GM21723 (cell line): Measurements from ENCODE around the gene HDAC4.
"Not testable (repeated sequence)": the region's sequence is repeated elsewhere in the genome, so short reads cannot be mapped to it uniquely, and the experiment has no call there.

ENCODE experiments used
- ATAC-seq: cut with Tn5 transposase; IDR thresholded peaks from one replicate; pipeline ENCODE4 v1.9.1; 2021; ENCODE audit warnings: mild to moderate bottlenecking, moderate library complexity; ENCODE audit not compliant: unreplicated experiment

Gene HDAC4

DNA sequence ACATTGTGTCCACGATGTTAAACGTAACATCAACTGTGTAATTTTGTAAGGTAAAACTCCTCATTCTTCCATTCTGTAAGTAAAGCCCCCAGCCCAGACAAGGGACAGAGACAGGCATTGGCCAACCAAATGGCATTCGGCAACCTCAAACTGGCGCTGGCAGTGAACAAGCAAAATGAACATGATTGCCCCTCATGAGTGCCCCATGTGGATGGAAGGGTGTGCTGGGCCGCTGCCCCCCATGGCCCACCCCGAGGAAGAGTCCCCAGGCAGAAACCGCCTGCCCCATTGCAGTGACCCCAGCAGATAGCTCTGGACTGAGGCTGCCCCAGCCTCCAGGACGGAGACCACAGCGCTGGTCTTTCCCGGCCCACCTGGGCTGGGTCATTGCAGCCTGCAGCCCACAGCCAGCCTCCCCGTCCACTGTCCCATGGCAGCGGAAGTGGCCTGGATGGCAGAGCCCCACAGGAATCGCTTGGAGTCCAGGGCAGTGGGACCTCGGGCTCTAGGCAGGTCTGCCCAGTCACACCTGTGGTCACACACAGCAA, 220.2 kb downstream of the HDAC4 start:
- ATAC-seq, result no peak

DNA sequence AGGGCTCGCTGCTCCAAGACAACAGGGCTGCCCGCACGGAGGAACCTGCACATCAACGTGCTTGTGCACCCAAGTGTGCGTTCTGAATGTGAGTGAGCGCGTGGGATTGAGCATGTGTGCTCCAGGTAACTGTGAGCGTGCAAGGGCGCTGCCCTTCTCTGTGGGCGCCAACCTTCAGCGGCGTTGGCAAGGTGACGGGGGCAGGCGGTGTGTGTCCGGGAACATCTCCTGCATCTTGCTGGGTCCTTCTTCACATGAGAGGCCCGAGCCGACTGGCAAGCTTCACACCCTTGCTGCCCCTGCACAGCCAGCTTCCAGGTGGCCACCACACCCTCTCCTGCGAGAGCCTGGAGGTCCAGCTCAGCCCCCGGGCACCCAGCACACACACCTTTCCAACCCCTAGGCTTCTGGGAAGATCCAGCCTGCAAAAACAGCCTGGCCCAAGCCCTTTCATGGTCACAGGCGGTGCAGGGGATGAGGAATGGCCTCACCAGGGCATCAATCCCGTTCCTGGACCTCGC, 220.9 kb downstream of the HDAC4 start:
- no peak for ATAC-seq

DNA sequence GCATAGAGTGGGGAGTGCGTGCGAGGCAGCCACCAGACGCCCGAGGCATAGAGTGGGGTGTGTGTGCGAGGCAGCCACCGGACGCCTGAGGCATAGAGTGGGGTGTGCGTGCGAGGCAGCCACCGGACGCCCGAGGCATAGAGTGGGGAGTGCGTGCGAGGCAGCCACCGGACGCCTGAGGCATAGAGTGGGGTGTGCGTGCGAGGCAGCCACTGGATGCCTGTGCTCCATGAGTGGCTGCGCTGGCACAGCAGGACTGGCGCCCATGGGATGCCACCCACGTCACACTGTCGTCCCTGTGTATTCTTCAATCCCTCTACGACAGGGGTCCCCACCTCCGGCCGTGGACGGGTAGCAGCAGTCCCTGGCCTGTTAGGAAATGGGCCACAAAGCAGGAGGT, 221.9 kb downstream of the HDAC4 start:
- no peak for ATAC-seq

DNA sequence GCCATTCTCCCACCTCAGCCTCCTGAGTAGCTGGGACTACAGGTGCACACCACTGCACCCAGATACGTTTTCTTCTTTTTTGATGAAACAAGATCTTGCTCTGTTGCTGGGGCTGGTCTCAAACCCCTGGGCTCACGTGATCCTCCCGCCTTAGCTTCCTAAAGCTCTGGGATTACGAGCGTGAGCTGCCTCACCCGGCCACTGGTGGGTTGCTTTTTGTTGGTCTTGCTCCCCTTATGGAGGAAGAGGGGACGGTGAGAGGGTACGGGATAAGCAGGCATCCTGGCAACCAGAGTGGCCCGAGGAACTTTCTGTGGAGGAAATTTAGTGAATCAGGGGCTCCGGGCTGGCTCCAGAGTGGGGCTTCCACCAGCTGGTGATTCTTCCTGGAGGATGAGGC, 222.3 kb downstream of the HDAC4 start:
- no peak for ATAC-seq

DNA sequence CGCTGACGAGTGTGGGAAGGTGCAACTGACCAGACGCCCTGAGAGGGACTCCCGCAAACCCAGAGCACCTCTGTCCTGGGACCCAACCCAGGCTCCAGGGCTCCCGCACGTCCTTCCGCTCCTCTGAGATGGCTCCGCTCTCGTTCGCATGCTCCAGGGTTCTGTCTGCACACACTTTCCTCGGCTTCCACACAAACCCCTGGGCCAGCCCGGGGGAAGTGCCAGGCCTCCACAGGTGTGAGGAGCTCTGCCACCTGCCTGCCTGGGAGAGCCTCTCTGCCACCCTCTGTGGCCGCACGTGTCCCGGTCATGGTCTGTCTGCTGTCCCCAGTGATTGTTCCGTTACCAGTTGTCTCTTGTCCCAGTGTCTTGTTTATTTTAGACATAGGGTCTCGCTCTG, 222.9 kb downstream of the HDAC4 start:
- ATAC-seq, result no peak

DNA sequence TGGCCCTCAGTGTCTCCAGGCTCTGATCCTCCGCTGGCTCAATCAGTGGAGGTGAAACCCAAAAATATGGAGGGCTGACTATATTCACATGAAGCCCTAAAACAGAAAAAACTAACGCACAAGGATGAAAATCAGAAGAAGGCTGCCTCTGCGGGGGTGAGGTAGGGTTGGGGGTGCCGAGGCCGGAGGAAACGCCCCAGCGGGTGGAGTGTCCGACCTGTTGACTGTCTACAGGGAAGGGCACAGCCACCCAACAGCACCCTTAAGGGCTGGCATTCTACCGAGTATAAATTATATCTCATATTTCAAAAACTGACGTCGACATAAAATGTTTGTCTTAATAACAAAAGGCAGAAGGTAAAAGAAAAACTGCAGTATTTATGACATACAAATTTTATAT, 223.5 kb downstream of the HDAC4 start:
- no peak for ATAC-seq

DNA sequence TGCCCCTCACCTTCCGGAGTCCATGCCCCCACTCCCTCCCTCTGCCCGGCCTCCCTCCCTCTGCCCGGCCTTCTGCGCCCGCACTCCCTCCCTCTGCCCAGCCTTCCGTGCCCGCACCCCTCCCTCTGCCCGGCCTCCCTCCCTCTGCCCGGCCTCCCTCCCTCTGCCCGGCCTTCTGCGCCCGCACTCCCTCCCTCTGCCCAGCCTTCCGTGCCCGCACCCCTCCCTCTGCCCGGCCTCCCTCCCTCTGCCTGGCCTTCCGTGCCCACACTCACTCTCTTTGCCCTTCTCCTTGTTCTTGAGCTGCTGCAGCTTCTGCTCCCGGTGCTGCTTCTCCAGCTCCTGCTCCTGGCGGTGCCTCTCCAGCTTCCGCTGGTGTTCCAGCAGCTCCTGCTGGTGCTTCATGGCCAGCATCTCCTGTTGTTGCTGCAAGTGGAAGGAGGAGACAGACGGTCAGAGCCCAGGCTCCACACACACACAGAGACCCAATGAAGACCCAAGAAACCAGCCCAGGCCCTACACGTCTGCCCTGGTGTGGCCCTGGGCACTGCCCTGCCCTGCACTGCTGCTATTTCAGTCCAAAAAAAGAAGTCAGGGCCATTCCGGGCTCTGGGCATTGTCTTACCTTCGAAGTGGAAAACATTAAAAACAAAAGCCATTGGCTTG, 224.5 kb downstream of the HDAC4 start:
- ATAC-seq, result not testable (repeated sequence)

DNA sequence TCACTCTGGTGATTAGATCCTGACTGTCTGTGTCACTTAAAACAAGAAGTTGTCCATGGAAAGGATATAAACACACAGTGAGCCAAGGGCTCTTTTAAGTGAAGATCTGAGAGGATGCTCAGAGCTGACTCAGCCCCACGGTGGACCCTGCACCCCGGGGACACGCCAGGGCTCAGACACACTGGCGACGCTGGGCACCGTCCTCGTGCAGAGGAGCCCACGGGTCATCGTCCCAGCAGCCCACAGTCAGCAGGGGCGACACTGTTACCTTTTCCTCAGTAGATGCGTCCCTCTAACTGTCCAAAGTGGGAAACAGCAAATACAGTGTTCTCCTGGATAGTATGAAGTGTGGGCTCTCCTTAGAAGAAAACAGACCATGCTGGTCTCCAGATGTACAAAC, 225.6 kb downstream of the HDAC4 start:
- ATAC-seq, result no peak

DNA sequence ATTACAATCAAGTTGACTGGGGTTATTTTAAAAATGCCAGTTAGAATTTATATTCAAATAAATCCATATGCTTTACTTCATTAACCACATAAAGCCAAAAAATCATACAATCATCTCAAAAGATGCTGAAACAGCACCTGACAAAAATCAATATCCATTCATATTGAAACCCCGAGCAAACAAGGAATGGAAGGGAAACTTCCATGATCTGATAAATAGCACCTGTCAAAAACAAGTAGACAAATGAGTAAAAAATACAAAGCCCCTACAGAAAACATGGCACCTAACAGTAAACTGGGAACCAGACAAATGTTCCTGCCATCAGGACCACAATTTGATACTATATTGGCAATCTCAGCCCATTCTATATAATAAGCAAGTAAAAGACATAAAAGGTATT, 227.5 kb downstream of the HDAC4 start:
- no peak for ATAC-seq

DNA sequence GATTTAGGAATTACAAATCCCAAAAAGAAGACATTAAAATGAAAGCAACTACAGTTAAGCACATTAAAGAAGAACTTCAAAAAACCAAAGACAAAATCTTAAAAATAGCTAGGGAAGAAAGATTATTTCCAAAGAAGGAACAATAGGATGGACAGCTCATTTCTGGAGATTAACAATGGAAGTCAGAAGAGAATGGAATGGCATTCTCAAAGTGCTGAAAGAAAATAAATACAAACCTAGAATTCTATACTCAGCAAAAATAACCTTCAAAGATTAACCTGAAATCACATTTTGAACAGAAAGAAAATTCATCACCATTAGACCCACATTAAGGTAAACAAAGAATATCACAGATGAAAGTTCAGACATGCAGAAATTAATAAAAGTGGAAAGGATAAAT, 229.2 kb downstream of the HDAC4 start:
- no peak for ATAC-seq

DNA sequence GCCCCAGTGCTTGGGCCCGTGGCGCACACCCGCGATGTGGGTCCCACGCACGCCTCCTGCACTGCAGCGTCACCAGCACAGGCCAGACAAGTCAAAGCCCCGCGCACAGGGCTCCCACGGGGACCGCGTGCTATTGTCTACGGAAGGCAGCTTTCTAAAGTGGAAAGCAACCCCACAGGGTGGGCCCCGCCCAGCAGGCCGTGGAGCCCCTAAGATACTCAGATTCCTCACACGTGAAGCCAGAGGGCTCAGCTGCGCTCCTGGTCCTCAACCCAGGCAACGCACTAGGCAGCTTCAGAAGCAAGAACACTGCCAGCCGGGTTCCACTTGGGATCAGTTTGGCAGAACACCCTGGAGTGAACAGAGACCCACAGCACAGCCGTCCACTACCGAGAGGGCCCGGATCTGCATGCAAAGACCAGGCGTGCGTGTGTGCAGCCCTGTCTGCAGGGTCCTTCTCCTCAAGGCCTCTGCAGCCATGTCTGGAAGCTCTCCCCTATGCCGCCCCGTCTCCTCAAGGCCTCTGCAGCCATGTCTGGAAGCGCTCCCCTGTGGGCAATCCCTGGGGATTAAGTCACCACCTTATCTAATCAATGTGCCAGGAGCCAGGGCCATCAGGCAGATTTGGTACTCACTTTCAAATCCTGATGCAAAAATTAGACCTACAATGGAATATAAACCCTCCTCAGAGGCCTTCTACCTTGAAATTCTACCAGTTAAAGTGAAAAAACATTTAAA, 231.3 kb downstream of the HDAC4 start:
- no peak for ATAC-seq

DNA sequence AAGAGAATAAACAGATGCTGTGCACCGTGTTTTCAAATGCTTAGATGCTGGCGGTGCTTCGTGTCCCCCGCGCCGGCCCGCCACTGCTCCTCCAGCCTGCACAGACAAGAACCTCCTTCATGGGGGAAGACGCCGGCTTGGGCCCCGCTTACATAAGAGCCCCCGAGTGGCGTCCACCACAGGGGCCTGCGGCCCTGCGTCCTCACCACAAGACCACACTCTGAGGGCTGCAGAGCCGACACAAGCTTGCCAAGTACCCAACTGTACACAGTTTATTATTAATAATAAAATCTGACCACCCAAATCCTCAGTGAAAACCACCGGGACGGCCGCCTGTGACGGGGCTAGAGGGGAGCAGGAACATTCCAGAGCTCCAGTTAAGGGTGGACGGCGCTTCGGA, 232.2 kb downstream of the HDAC4 start:
- ATAC-seq, result no peak

DNA sequence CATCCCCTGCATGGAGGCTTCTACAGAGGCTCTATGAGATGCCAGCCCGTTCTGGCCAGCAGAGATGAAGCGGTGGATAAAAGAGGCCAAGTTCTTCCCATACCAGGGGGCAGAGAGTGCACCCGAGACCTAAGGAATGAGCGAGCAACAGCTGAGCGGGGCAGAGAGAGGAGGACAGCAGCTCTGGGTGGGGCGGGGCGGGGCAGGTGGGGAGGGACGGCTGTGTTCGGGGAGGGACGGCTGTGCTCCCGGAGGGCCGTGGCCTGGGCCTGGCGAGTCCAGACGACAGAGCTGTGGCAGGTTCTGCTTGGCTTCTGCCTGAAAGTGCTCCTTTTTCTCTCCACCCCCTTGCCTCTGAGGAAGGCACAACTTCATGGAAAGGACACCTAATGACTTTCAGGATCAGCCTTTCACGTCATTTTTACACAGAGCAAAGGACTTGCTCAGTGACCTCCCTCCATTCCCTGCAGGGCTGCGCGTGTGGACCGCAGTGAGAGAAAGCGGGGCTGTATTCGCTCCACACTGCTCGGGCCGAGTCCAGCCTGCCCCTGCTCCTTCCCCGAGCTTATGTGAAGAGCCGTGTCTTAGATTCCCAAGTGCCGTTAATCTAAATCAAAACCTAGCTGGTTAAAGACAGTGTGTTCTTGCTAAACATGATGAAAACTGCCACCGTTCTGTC, 232.9 kb downstream of the HDAC4 start:
- ATAC-seq, result no peak

DNA sequence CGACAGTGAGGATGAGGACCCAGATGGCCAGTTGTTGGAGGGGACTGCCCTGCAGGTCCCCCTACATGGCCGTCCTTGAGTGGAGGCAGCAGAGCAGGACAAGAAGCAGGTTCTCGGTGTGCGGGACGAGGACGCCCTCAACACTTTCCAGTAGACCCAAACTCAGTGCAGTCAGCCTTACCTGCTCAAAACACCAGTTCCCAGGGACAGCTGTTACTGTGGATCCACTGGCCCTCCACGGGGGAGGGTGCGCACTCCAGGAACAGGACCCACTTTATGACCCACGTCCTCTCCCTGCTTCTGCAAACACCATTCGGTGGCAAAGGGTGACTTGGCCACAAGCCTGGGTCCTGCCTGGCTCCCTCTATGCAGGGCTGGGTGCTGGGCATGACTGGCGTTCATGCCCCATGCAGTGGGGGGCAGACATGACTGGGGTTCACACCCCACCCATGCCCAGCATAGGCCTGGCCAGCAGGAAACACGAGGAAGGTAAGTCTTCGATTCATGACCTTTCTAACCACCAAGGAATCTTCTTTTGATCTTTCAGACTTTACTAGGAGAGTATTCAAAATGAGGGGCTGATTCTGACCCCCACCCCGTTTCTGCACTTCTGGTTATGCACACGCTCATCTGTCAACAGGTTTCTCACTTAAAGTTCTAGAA, 233.7 kb downstream of the HDAC4 start:
- no peak for ATAC-seq

DNA sequence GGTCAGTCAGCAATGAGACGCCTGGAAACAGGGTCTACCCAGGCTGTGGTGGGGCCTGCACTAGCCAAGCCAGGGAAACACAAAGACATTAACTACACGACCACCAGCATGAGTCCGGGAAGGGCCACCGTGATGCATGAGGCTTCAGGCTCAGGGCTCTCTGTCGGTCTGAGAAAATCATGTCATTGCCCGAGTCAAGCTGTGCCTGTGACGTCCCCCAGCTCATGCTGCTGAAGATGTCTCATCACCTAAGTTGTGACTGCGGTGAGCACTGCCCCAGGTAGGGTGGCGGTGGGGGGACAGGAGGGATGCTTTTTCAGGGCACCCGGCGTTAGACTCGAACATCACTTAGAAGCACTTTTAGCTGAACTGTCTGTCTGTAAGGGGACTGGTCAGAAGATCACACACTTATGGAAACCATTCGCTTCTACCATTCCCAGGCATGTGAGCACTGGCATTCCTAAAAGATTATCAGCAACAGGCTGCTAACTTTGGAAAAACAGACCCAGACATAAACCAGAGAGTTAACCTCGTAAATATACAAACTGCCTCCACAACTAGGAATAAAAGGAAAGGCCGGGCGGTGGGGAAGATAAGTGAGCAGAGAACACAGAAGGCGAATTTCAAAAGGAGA, 234.5 kb downstream of the HDAC4 start:
- ATAC-seq, result no peak

DNA sequence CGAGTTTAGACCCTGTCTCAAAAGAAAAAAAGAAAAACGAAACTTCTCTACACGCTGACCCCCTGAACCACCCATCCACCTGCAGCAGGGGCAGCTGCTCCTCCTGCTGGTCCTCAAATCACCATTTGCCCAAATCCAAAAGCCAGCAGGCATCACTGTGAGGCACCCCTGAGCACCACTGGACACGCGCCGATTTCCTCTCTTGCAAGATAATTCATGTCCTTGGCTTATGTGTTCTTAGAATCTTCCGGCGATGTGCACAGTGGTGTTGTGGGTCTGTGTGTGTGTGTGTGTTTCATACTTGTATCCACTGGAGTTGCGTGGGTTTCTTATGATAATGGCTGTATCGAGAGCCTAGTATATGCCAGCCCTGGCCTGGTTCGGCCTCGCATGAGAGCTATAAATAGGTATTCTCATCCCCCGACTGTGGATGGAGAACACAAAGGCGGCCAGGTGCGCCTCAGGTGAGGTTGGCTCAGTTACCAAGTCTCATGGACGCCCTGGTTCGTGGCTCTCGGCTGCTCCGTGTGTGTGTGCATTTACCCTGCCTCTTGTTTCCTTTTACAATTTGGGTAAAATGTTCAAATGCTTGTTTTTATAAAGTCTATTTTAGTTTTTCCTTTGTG, 235.5 kb downstream of the HDAC4 start:
- ATAC-seq, result no peak

DNA sequence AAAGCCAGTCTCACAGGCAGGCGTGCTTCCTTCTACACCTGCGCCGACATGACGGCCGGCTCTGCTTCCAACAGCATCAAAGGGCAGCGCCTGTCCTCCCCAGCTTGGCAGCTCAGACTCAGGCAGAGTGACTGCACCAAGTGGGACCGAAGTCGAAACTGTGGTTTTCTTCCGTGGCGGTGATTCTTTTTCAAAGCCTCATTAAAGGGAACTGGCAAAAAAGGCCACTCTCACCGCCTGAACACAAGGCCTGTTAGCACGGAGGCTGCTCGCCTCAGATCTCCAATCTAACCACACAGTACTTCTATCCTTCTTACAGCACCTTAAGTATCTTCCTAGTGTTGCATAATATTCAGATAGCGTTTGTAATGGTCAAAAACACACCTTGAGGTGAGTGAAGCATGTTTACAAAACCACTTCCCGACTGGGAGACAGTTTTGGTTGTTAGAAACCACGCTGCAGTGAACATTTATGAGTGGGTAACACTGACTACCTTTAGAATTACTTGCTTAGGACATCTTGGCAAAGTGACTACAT, 236.4 kb downstream of the HDAC4 start:
- no peak for ATAC-seq

DNA sequence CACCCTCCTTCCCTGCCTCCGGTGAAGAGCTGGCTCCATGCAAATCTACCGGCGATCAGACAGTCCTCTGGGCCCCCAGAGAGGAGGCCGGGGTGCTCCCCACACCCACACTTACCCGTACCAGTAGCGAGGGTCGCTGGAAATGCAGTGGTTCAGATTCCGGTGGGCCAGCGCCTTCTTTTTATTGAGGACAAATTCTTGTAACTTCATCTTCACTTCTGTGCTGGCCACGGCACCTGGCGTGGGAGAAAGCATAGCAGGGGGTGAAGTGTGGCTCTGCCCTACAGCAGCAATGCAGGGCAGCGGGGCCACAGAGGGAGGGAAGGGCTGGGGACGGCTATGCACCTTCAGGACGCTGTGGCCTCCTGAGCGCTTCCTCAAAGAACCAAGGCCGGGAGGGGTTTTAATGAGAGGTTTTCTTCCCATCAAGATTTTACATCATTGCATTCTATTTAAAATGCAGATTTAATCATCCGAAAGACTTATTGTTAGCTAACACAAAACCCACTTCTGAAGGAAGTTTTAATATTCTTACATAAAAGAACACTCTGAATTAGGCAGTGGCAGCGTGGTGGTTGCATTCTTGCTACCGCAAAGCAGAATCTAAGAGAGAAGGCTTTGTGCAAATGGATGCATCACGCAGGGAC, 237.0 kb downstream of the HDAC4 start:
- no peak for ATAC-seq

DNA sequence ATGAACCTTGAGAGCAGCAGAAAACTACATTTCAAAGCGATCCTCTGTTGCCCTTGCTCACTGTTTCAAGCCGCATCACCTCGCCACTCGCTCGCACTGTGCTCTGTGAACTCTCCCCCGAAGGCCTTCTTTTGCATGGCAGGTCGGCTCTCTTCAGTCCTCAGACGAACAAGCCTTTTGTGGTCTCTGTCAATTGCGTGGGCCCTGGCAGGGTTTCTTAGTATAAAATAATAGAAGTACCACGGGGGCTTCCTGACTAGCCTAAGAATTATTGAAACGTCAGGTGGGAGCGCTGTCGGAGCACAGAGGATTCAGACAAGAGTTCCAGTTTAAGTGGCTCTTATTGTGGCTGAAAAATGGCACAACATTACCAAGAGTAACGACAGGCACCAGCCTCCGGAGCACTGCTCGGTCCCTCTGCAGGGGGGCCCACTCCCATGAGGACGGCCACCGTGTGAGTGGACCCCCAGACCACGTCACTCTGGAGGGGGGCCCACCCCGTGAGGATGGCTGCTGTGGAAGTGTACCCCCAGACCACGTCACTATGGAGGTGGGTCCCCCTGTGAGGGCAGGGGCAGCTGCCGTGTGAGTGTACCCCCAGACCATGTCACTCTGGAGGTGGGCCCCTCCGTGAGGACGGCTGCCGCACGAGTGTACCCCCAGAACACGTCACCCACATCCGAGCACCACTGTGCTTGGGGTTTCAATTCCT, 237.7 kb downstream of the HDAC4 start:
- ATAC-seq, result no peak
